Inflammatory macrophage treated with lipopolysaccharide for 4 hours (primary cell): ENCODE measurements around the gene GLIS1.

ENCODE experiments used
- DNase-seq: peaks from one replicate; pipeline ENCODE4 v3.0.0-alpha.2; 2020

The GLIS1 gene

GRCh38 chr1:53590531-53591515, 148.1 kb downstream of the GLIS1 start:
- no peak for DNase-seq

GRCh38 chr1:53590104-53590503, 148.9 kb downstream of the GLIS1 start:
- no peak for DNase-seq

DNA sequence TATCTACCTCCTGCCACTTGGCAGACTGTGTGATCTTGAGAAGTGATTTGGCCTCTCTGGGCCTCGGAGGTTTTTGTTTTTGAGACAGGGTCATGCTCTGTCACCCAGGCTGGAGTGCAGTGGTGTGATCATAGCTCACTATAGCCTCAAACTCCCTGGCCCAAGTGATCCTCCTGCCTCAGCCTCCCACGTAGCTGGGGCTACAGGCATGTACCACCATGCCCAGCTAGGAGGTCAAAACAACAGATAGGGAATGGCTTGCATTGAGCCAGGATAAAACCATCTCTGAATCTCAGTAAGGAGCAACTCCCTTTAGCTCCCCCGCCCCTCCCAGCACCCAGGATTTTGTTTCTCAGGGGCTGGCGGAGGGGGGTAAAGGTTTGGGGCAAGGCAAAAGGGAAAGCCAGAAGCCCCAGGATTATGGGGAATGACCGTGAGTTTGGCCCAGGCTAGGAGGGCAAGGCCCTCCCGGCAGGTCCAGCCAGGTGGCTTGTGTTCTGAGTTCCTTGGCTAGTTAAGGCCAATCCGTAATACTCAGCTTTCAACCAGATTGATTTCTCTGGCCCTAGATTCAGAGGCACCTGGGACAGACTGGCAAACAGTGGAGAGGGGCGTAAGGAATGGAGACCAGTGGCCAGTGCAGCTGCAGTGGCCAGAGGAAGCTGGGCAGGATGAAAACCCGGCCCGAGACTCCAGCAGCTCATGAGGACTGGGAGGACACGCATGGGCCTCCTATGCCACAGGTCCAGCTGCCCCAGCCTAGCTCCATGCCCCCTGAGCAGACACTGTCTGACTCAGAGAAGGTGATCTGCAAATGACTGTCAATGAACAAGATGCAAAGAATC, 149.7 kb downstream of the GLIS1 start:
- no peak for DNase-seq

- no peak for DNase-seq
Observed at GRCh38 chr1:53588053-53588779, 150.7 kb downstream of the GLIS1 start.

GRCh38 chr1:53587252-53587988, 151.5 kb downstream of the GLIS1 start:
- no peak for DNase-seq

DNA sequence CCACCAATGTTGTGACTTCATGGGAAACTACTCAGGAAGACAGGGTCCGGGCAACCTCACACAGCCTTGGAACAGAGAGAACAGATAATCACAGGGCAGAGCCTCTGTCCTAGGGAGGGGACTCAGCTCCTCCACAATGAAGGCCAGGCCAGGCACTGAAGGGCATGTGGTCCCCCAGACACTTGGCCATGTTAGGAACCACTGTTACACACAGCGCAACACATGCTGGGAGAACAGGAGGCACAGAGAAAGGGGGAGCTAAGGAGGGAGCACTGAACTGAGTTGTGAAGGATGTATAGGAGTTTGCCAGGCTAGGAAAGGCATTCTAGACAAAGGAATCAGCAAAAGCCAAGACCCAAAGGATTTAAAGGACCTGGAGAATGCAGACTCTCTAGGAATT, 152.2 kb downstream of the GLIS1 start:
- no peak for DNase-seq

GRCh38 chr1:53585565-53585964, 153.4 kb downstream of the GLIS1 start:
- no peak for DNase-seq

DNA sequence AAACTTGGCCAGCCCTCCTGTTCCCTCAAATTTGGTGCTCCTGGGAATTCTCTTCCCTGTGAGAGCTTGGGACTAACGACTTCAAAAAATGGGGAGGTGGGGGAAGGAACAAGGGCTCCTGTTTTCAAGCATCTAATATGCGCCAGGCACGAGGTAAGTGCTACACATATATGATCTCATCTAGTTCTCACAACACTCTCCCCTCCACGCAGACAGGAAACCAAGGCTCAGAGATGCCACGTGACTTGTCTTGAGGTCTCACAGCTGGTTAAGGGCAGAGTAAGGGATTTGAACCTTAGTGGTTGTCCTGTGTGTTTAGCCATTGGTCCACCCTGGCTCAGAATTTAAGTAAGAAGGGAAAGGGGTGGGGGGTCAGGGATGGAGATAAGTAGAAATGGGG, 153.8 kb downstream of the GLIS1 start:
- no peak for DNase-seq

DNA sequence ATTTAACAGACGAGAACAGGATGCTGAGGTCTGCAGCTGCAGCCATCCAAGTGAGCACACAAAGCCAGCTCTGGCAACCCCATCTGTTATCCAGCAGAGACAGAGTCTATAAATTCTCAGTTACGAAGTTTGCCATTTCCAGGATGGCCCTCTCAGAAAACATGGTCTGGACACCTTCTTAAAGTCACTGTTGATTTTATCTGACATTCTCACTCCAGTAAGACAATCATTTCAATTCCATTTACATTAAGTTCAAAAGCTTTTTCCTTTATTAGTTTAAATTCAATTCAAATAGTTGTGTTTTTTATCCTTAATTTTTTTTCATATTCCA, 154.2 kb downstream of the GLIS1 start:
- no peak for DNase-seq

DNA sequence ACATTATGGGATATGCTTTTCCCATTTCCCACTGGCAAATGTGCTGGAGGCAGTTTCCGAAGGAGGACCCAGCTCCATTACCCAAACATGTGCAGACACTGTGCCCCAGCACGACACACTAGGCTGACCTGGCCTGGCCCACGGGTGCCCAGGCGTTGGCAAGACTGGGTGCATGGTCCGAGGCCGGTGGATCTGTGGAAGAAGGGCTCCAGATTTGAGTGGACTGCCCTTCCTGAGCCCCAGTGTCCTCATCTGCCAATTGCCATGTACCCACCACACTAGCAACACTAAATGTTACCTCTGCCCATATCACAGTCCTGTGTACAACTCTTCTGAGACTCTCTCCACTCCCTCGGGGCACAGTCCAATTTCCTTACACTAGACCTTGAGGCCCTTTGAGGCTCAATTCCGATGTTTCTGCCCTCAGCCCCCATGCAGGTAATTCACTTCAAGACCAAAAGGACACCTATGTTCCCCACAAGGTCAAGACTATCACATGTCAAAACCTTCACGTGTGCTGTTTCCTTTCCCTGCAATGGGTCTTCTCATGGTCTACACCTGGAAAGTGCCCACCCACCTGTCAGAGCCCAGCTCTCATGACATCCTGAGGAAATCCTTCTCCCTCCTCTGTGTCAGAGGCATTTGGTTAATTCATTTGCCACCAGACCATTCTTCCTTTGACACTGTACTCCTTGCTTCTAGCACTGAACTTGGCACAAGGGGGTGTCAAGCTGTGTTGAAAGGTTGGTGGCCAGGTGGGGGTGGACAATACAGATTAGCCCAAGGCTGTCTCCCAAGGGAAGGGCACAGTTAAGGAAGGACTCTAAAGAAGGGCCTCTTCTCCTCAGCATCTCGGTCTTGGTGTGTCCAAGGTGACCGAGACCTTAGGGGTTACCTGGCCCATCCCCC, 154.8 kb downstream of the GLIS1 start:
- no peak for DNase-seq

DNA sequence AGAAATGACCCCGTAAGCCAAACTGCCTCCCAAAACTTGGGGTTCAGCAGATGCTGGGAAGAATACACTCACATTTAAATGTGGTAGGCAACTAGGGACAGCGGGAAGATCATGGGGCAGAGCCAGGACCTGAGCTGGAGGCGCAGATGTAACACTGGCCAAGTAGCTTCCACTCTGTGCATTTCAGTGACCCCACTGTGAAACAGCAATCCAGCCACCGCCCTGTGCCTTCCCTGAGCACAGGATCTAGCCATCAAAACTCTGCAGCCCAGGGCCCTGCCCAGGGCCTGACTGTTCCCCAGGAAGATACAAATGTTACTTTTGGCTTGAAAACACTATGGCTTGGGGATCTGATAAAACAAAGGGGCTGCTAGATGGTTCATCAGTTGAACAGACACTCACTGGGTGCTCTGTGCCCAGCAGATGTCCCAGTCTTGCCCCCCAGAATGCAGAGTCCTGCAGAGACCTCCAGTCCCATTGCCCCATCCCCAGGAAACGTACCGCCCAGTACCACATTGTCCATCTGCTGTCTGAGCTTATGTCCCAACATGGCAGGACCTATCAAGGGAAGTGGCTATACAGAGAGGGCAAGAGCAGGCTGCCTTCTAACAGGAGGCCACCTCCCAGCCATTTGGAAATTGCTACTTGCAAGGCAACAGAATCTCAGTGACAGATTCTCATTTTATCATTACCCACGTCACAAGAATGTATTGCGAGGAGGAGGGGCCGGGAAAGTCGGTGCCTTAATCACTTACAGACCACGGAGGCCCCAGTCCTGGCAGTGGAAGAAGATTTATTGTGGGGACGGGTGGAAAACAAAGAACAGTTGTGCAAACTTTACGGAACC, 155.7 kb downstream of the GLIS1 start:
- DNase-seq: no peak

GRCh38 chr1:53582211-53583020, 156.5 kb downstream of the GLIS1 start:
- DNase-seq: no peak

DNA sequence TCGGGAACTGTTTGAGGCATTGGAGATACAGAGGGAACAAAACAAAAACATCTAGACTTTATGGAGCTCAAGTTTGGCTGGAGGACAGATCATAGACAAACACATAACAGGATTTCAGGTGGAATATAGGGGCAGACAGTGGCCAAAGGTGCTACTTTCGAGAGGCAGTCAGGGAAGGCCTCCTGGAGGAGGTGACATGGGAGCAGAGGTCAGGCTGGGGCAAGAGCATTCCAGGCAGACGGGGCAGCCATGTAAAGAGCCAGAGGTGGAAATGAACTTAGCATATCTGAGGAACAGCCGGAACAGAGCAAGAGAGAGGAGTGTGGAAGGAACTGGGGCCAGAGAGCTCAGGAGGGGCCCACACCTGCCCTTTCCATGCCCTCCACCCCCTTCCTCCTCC, 157.5 kb downstream of the GLIS1 start:
- DNase-seq: no peak

- DNase-seq: no peak
Observed at GRCh38 chr1:53580739-53581475, 158.1 kb downstream of the GLIS1 start.

GRCh38 chr1:53580009-53580400, 159.0 kb downstream of the GLIS1 start:
- DNase-seq: no peak

DNA sequence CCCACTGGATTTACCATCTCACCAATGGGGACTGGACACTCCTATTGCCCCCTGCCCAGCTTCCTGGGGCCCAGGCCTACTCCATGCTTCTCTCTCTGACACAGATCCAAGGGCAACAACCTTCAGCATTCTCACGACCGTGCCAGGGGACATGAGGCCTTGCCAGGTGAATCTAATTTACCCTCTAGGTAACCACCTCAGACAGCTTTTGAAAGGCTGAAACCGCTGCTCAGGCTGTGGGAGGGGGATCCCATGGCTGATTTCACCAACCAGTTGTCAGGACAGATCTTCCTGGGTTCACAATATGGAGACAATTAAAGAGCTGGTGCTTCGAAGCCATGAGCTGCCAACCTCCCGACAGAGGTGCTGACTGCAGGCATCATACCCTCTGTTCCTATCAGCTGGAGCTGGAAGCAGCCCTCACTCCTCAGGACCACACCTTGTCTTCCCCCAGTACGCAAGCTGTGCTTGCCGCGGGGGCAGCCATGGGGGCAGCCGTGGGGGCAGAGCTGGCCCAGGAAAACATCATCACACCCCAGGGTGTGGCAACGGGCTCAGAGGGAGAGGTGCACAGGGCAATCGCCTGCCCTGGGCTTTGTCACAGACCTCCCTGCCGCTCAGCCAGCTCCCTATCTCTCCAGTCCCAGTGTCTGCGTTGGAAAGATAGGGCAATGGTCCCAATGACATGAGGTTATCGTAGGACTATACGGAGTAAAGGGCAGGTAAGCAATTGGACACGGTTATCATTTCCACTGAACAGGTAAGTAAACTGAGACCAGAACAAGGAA, 159.5 kb downstream of the GLIS1 start:
- DNase-seq: no peak

DNA sequence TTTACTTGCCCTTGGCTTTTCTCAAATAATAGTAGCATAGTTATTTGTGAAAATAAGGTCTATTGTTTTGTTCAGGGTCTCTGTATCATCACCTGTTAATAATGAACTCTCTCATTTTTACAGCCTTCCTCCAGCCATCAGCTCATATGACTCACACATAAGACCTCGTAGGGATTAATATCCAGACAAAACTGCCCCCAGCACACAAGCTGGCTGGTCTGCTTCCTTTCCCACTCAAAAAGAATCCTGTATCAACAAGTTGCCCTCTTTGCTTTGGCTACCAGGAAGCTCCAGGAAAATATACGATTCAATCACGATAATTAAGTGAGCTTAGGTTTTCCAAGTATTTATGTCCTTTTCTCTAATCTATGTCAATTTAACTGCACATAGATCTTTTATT, 160.6 kb downstream of the GLIS1 start:
- DNase-seq: no peak

- no peak for DNase-seq
Observed at GRCh38 chr1:53577761-53578100, 161.2 kb downstream of the GLIS1 start.
